MCF 10A (cell line): ENCODE data around the gene ZNF668. TPM values are rescaled to one million over a fixed set of nuclear protein-coding genes. Genes with fewer than 3 reads are reported as not detected.

Experiments used
- BruUV-seq: library from RNA; stranded (reverse); fragments of 400-500 nt; replicated peaks from 2 replicates; lab custom pipeline; 2021; lab: Mats Ljungman, UMichigan
- CTCF ChIA-PET: fragments of 300-600 bp; sonication (Branson Sonifier 250); formaldehyde crosslinking; extraction: SDS; loops from one replicate; lab custom pipeline; 2021; ENCODE audit warnings: antibody characterized with exemption, inconsistent platforms; lab: Yijun Ruan, JAX
- POLR2A ChIA-PET: fragments of 300-600, 350-650 bp; sonication (Branson Sonifier 250); formaldehyde crosslinking; extraction: SDS; loops from one replicate; lab custom pipeline; 2020; ENCODE audit warnings: antibody characterized with exemption, inconsistent platforms; lab: Yijun Ruan, JAX
- DNase-seq: peaks from one replicate; pipeline ENCODE4 v3.0.0-alpha.2; 2018; ENCODE audit not compliant: unreplicated experiment
- H3K27ac Mint-ChIP-seq: one replicate; pipeline ENCODE4 v1.8.0; 2022; ENCODE audit warnings: mild to moderate bottlenecking, low read depth, mixed read lengths; ENCODE audit not compliant: unreplicated experiment
- H3K27me3 Mint-ChIP-seq: one replicate; pipeline ENCODE4 v1.8.0; 2022; ENCODE audit warnings: mixed read lengths; ENCODE audit not compliant: insufficient read depth, unreplicated experiment
- H3K36me3 Mint-ChIP-seq: one replicate; pipeline ENCODE4 v1.8.0; 2022; ENCODE audit warnings: mild to moderate bottlenecking, moderate library complexity, mixed read lengths; ENCODE audit not compliant: insufficient read depth, unreplicated experiment
- H3K4me1 Mint-ChIP-seq: one replicate; pipeline ENCODE4 v1.8.0; 2022; ENCODE audit warnings: mixed read lengths; ENCODE audit not compliant: insufficient read depth, unreplicated experiment
- H3K4me3 Mint-ChIP-seq: one replicate; pipeline ENCODE4 v1.8.0; 2022; ENCODE audit warnings: mild to moderate bottlenecking, moderate library complexity, mixed read lengths; ENCODE audit not compliant: unreplicated experiment
- H3K9me3 Mint-ChIP-seq: one replicate; pipeline ENCODE4 v1.8.0; 2022; ENCODE audit warnings: mixed read lengths; ENCODE audit not compliant: unreplicated experiment
- intact Hi-C: fragments of 100-400 bp; cut with micrococcal nuclease; formaldehyde crosslinking; loops from 2 replicates; pipeline ENCODE4 v1.14.1; 2022
- total RNA-seq: library from RNA; stranded (reverse); gene quantifications from 2 replicates; pipeline ENCODE4 v1.2.3, GENCODE V29; 2022
- TF ChIP-seq, protein P1 (sequence below): fragments of 200-600 bp; IDR thresholded peaks from one replicate; pipeline ENCODE4 v1.8.0; 2022; ENCODE audit warnings: antibody characterized with exemption, mild to moderate bottlenecking; ENCODE audit not compliant: unreplicated experiment

Gene ZNF668
- total RNA-seq, 1 experiment from 2014 or later: 11.9 TPM

- H3K4me3 Mint-ChIP-seq: no peak within 1 kb of the TSS
- H3K27me3 Mint-ChIP-seq: no peaks in the 10 kb centered on the region
- ChIA-PET POLR2A (interaction anchor here (0.8 to 1.7 kb wide), 2 partner anchors 15 to 29 kb away, joined by 3 to 5 read pairs; partner anchors contain the start of genes KAT8, ZNF646 and ZNF668), CTCF (interaction anchor here (0.6 kb wide), 1 partner anchor 98 kb away, joined by 3 read pairs; no protein-coding TSS in a partner anchor)
- BruUV-seq: no TSS peak
- TF ChIP-seq, protein P1, sequence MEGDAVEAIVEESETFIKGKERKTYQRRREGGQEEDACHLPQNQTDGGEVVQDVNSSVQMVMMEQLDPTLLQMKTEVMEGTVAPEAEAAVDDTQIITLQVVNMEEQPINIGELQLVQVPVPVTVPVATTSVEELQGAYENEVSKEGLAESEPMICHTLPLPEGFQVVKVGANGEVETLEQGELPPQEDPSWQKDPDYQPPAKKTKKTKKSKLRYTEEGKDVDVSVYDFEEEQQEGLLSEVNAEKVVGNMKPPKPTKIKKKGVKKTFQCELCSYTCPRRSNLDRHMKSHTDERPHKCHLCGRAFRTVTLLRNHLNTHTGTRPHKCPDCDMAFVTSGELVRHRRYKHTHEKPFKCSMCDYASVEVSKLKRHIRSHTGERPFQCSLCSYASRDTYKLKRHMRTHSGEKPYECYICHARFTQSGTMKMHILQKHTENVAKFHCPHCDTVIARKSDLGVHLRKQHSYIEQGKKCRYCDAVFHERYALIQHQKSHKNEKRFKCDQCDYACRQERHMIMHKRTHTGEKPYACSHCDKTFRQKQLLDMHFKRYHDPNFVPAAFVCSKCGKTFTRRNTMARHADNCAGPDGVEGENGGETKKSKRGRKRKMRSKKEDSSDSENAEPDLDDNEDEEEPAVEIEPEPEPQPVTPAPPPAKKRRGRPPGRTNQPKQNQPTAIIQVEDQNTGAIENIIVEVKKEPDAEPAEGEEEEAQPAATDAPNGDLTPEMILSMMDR: no peak
- peaks cover 22% of the 10 kb centered on the region for H3K36me3 Mint-ChIP-seq
- H3K27ac Mint-ChIP-seq: no peak within 1 kb of the TSS
- intact Hi-C loops: no loop called here
- no peaks in the 10 kb centered on the region for H3K9me3 Mint-ChIP-seq
- DNase-seq: no peak
- peaks cover 5% of the 10 kb centered on the region for H3K4me1 Mint-ChIP-seq
Measured at GRCh38 chr16:31088459-31089183, 14.6 kb upstream of the ZNF668 start, which contains the start of gene PRSS53. Gene PRSS53 (minus strand): TSS chr16:31088943. CDS start chr16:31088809, 134 bp downstream.

DNA sequence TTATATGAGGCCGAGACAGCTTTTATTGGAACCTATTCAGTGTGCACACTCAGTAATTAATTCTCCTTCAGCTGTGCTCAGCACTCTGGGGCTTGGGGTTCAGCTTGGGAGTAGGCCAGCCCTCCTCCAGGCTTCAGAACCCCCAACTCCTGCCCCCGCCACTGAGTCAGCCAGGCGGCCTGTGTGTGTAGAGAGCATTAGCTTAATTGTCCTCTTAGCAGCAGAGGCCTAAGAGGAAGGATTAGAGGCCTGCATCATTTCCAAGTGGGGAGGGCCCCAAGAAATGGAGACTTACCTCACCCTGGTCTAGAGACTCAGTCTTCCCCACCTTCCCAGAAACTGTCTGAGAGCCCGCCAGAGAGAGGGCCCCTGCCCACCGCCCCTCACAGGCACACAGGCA, 13.9 kb upstream of the ZNF668 start:
- H3K9me3 Mint-ChIP-seq: no peaks in the 10 kb centered on the region
- DNase-seq: no peak
- intact Hi-C loops: no loop called here
- POLR2A ChIA-PET: no interaction called here
- H3K4me1 Mint-ChIP-seq: peaks cover 5% of the 10 kb centered on the region
- H3K36me3 Mint-ChIP-seq: peaks cover 22% of the 10 kb centered on the region
- TF ChIP-seq, protein P1: no peak
- H3K27me3 Mint-ChIP-seq: no peaks in the 10 kb centered on the region
- H3K27ac Mint-ChIP-seq: no peak overlapping the region
- no TSS peak for BruUV-seq
- H3K4me3 Mint-ChIP-seq: no peak overlapping the region
- CTCF ChIA-PET: interaction anchor here (0.6 kb wide), 1 partner anchor 98 kb away, joined by 3 read pairs; no protein-coding TSS in a partner anchor

DNA sequence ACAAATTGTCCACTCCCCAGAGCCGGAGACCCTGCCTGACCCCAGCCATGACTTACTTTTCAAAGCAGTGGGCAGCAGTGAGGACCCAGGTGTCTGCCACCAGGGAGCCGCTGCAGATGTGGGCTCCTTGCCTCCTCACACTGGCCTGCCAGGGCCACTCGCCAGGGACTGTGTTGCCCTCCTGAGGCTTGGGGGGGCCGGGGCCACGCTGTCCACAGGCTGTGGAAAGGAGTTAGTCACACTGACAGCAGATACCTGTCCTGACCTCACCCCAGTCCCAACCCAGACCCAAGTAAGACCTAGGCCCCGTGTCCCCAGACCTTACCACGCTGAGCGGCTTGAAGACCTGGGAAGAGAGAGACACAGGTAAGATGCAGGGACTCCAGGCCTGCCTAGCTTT, 13.4 kb upstream of the ZNF668 start:
- DNase-seq: no peak
- no TSS peak for BruUV-seq
- POLR2A ChIA-PET: no interaction called here
- Mint-ChIP-seq H3K27me3 (no peaks in the 10 kb centered on the region), H3K27ac (no peak overlapping the region), H3K4me3 (no peak overlapping the region), H3K9me3 (no peaks in the 10 kb centered on the region), H3K4me1 (peaks cover 5% of the 10 kb centered on the region), H3K36me3 (peaks cover 19% of the 10 kb centered on the region)
- intact Hi-C loops: no loop called here
- CTCF ChIA-PET: interaction anchor here (0.6 kb wide), 1 partner anchor 64 kb away, joined by 3 read pairs; no protein-coding TSS in a partner anchor
- TF ChIP-seq, protein P1: no peak

GRCh38 chr16:31086629-31086906, 12.5 kb upstream of the ZNF668 start:
- H3K9me3 Mint-ChIP-seq: no peaks in the 10 kb centered on the region
- POLR2A ChIA-PET: interaction anchor here (1.0 kb wide), 1 partner anchor 12 kb away, joined by 5 read pairs; the partner anchor contains the start of genes ZNF646 and ZNF668
- no peak overlapping the region for H3K27ac Mint-ChIP-seq
- H3K4me1 Mint-ChIP-seq: peaks cover 11% of the 10 kb centered on the region
- no TSS peak for BruUV-seq
- H3K4me3 Mint-ChIP-seq: no peak overlapping the region
- intact Hi-C loops: no loop called here
- H3K27me3 Mint-ChIP-seq: no peaks in the 10 kb centered on the region
- TF ChIP-seq, protein P1: no peak
- CTCF ChIA-PET: interaction anchor here (0.7 to 0.8 kb wide), 2 partner anchors 9 to 55 kb away, joined by 3 to 5 read pairs; no protein-coding TSS in a partner anchor
- peaks cover 22% of the 10 kb centered on the region for H3K36me3 Mint-ChIP-seq
- DNase-seq: no peak
